ENCODE results near the gene KLHL3. TPM values are rescaled to one million over a fixed set of nuclear protein-coding genes. Genes with fewer than 3 reads are reported as not detected.

KLHL3 gene
- polyA plus RNA-seq, 3 donors: 12.2 to 26.6 (median 25.0) TPM

- no peak for DNase-seq
Observed at GRCh38 chr5:137587919-137588318, 148.0 kb downstream of the KLHL3 start.

DNA sequence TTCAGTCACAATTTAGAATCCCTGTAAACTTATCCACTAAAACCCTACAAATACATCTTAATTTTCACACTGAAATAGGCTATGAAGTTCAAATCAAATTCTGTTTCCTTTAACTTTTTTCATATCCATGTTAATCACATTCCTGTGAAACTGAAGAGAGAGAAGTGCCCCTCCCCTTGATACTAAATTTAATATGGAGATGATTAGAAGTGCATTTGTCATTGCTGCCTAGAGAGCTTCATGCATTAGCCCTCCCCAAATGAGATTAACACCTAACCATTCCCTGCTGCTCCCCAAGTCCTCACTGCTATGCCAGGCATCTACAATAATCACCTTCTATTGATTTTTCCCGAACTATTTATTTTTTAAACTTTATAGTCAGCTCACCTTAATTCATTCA lies 151.6 kb downstream of the KLHL3 start:
- DNase-seq: no peak

GRCh38 chr5:137583129-137583528 lies 152.8 kb downstream of the KLHL3 start:
- no peak for DNase-seq

GRCh38 chr5:137582218-137582617 lies 153.7 kb downstream of the KLHL3 start:
- no peak for DNase-seq

- DNase-seq: no peak
Observed at GRCh38 chr5:137581776-137582175, 154.1 kb downstream of the KLHL3 start.

DNA sequence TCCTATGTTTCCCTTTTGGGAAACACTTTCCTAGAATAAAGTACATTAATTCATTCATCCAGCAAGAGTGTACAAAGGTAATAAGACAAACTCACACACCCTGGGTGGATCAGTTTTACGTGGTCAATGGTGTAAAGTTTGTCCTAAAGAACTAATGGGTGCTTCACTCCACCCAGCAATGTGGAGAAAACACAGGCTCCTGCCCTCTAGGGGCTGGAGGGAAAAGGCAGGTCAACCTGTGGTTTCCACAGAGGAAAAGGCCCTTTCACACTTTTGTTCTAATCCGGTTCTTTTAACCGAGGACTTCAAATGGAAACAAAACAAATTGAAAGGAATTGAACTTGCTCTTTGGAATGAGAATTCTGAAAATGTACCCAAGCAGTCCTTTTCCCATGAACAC lies 155.9 kb downstream of the KLHL3 start:
- DNase-seq: no peak

GRCh38 chr5:137575847-137576246 lies 160.0 kb downstream of the KLHL3 start:
- no peak for DNase-seq

GRCh38 chr5:137575211-137575610 lies 160.7 kb downstream of the KLHL3 start:
- no peak for DNase-seq

GRCh38 chr5:137573376-137573775 lies 162.5 kb downstream of the KLHL3 start:
- no peak for DNase-seq

- DNase-seq: no peak
Observed at GRCh38 chr5:137572042-137572695, 163.7 kb downstream of the KLHL3 start.

GRCh38 chr5:137570070-137570469 lies 165.8 kb downstream of the KLHL3 start:
- no peak for DNase-seq

Other genes with a start within 250 kb of the KLHL3 start
- gene SPOCK1, start 236.8 kb downstream of the KLHL3 start, polyA plus RNA-seq (ENCODE audit: insufficient read length in 3 of 3): 1 to 10 TPM; 4.5 to 9.5 (median 9.2) TPM
- gene HNRNPA0, start 18.3 kb upstream of the KLHL3 start, polyA plus RNA-seq (ENCODE audit: insufficient read length in 3 of 3): 10 to 100 TPM; 62.4 to 80.8 (median 76.8) TPM
- gene MYOT, start 131.8 kb upstream of the KLHL3 start, polyA plus RNA-seq (ENCODE audit: insufficient read length in 3 of 3): 1 to 10 TPM in 1 of 3 donors, under 1 TPM in 2; 0.62 to 1.7 (median 0.86) TPM
- gene PKD2L2, start 153.4 kb upstream of the KLHL3 start, polyA plus RNA-seq (ENCODE audit: insufficient read length in 3 of 3): under 1 TPM; 0.26 to 0.58 (median 0.53) TPM

All from renal pelvis (tissue), 4 donors.